ENCODE data around the gene WWP2. TPM values are rescaled to one million over a fixed set of nuclear protein-coding genes. Genes with fewer than 3 reads are reported as not detected.
A peak's percentile ranks its signal among the peaks of the same experiment; 100 is the strongest.

The WWP2 gene
- total RNA-seq, 1 donor from 2014 or later: 26.8 TPM

- H3K9me3 Mint-ChIP-seq: no peaks in the 10 kb centered on the region
- H3K27me3 Mint-ChIP-seq (ENCODE audit: insufficient read depth, low read depth): no peaks in the 10 kb centered on the region
- TF ChIP-seq EZH2phosphoT487 (IDR thresholded peaks at IDR 0.05) (no peak), CTCF (IDR thresholded peaks at IDR 0.05) (no peak), EZH2 (IDR thresholded peaks at IDR 0.05) (no peak)
- Histone ChIP-seq H2AFZ (replicated peaks) (no peak overlapping the region), H3K4me2 (no peak overlapping the region), H4K20me1 (ENCODE audit: low read depth) (no peaks in the 10 kb centered on the region), H3K27me3 (no peaks in the 10 kb centered on the region), H3K4me1 (peaks cover 18% of the 10 kb centered on the region), H3K27ac (no peak overlapping the region), H3K9ac (no peak overlapping the region), H3K36me3 (no peaks in the 10 kb centered on the region), H3K9me3 (ENCODE audit: low read depth) (no peaks in the 10 kb centered on the region), H3K4me3 (no peak overlapping the region), H3F3A (ENCODE audit: low read depth) (peaks cover 8% of the 10 kb centered on the region), H3K79me2 (ENCODE audit: low read depth) (no peaks in the 10 kb centered on the region)
- peaks cover 1% of the 10 kb centered on the region for H3K36me3 Mint-ChIP-seq
- no peak for DNase-seq (ENCODE audit: low spot score)
- H3K4me1 Mint-ChIP-seq: peaks cover 9% of the 10 kb centered on the region
- no peak overlapping the region for H3K4me3 Mint-ChIP-seq
- H3K27ac Mint-ChIP-seq: no peak overlapping the region
Observed at GRCh38 chr16:69834807-69835466, 72.8 kb downstream of the WWP2 start.

- Histone ChIP-seq H3K27me3 (no peaks in the 10 kb centered on the region), H3K4me1 (peaks cover 18% of the 10 kb centered on the region), H3K79me2 (ENCODE audit: low read depth) (no peaks in the 10 kb centered on the region), H2AFZ (replicated peaks) (no peak overlapping the region), H3K27ac (no peak overlapping the region), H3K4me3 (no peak overlapping the region), H3K4me2 (no peak overlapping the region), H3K36me3 (no peaks in the 10 kb centered on the region), H3K9ac (no peak overlapping the region), H3K9me3 (ENCODE audit: low read depth) (no peaks in the 10 kb centered on the region), H4K20me1 (ENCODE audit: low read depth) (no peaks in the 10 kb centered on the region), H3F3A (ENCODE audit: low read depth) (peaks cover 8% of the 10 kb centered on the region)
- peaks cover 9% of the 10 kb centered on the region for H3K4me1 Mint-ChIP-seq
- peaks cover 2% of the 10 kb centered on the region for H3K36me3 Mint-ChIP-seq
- no peak for TF ChIP-seq CTCF (IDR thresholded peaks at IDR 0.05)
- no peak for TF ChIP-seq EZH2phosphoT487 (IDR thresholded peaks at IDR 0.05)
- TF ChIP-seq EZH2 (IDR thresholded peaks at IDR 0.05): no peak
- peak overlapping the region; percentile 14 for H3K27ac Mint-ChIP-seq
- DNase-seq (ENCODE audit: low spot score): no peak
- no peaks in the 10 kb centered on the region for H3K9me3 Mint-ChIP-seq
- no peaks in the 10 kb centered on the region for H3K27me3 Mint-ChIP-seq (ENCODE audit: insufficient read depth, low read depth)
- no peak overlapping the region for H3K4me3 Mint-ChIP-seq
Observed at GRCh38 chr16:69836257-69836656, 74.1 kb downstream of the WWP2 start.

- no peaks in the 10 kb centered on the region for H3K36me3 ChIP-seq
- H3K79me2 ChIP-seq (ENCODE audit: low read depth): no peaks in the 10 kb centered on the region
- H4K20me1 ChIP-seq (ENCODE audit: low read depth): no peaks in the 10 kb centered on the region
- TF ChIP-seq EZH2phosphoT487 (IDR thresholded peaks at IDR 0.05) (no peak), CTCF (IDR thresholded peaks at IDR 0.05) (no peak), EZH2 (IDR thresholded peaks at IDR 0.05) (no peak)
- H3K9ac ChIP-seq: no peak overlapping the region
- no peaks in the 10 kb centered on the region for H3K9me3 Mint-ChIP-seq
- H3K27ac ChIP-seq: no peak overlapping the region
- no peak overlapping the region for H3K4me3 Mint-ChIP-seq
- H3K36me3 Mint-ChIP-seq: peaks cover 5% of the 10 kb centered on the region
- H3K4me1 Mint-ChIP-seq: peaks cover 9% of the 10 kb centered on the region
- H3K9me3 ChIP-seq (ENCODE audit: low read depth): no peaks in the 10 kb centered on the region
- DNase-seq (ENCODE audit: low spot score): no peak
- H3F3A ChIP-seq (ENCODE audit: low read depth): peaks cover 8% of the 10 kb centered on the region
- H3K4me1 ChIP-seq: peaks cover 18% of the 10 kb centered on the region
- H3K4me3 ChIP-seq: no peak overlapping the region
- H2AFZ ChIP-seq (replicated peaks): no peak overlapping the region
- H3K27ac Mint-ChIP-seq: no peak overlapping the region
- H3K4me2 ChIP-seq: no peak overlapping the region
- no peaks in the 10 kb centered on the region for H3K27me3 ChIP-seq
- no peaks in the 10 kb centered on the region for H3K27me3 Mint-ChIP-seq (ENCODE audit: insufficient read depth, low read depth)
Observed at GRCh38 chr16:69837380-69837779, 75.2 kb downstream of the WWP2 start.
